ENCODE data around the gene ZNF609. TPM values are rescaled to one million over a fixed set of nuclear protein-coding genes. Genes with fewer than 3 reads are reported as not detected.

ZNF609 gene
- total RNA-seq, 1 donor = 20.6 TPM

GRCh38 chr15:64580696-64581407, 120.5 kb downstream of the ZNF609 start:
- Histone ChIP-seq H3K27me3 (ENCODE audit: insufficient read depth, low read length) (no peaks in the 10 kb centered on the region), H3K4me3 (ENCODE audit: insufficient read depth, low read length) (no peak overlapping the region), H2AFZ (ENCODE audit: low read length) (no peak overlapping the region), H3K36me3 (ENCODE audit: insufficient read depth, low read length) (no peaks in the 10 kb centered on the region), H3K4me1 (ENCODE audit: insufficient read depth, low read length) (peaks cover 11% of the 10 kb centered on the region), H3K79me2 (ENCODE audit: insufficient read depth, low read length) (peaks cover 63% of the 10 kb centered on the region), H3K9me3 (ENCODE audit: low read depth, low read length) (peaks cover 3% of the 10 kb centered on the region), H4K20me1 (ENCODE audit: insufficient read depth, low read length) (peaks cover 10% of the 10 kb centered on the region), H3K4me2 (ENCODE audit: insufficient read depth, low read length) (no peak overlapping the region), H3K27ac (ENCODE audit: low read depth, low read length) (no peak overlapping the region)
- no peak for TF ChIP-seq CTCF (IDR thresholded peaks at IDR 0.05; ENCODE audit: extremely low read depth, low read depth, low read length)
- DNase-seq (ENCODE audit: insufficient read length, low spot score, missing footprints) = no peak

GRCh38 chr15:64581408-64581761, 121.0 kb downstream of the ZNF609 start:
- peaks cover 64% of the 10 kb centered on the region for H3K79me2 ChIP-seq (ENCODE audit: insufficient read depth, low read length)

DNA sequence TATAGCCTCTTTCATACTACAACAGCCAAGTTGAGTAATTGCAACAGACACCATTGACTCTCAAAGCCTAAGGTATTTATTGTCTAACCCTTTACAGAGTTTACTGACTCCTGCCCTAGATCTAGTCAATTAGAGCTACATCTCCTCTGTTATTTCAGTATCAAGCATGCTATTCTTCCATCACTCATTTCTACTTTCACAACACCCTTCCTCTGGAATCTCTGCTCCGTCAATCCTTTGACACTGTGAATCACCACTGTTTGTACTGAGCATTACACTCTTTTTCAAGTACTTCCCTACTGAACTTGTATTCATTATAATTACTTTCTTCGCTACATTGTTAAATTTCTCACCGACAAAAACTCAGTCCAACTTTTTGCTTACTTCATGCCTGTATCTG, 121.8 kb downstream of the ZNF609 start:
- no peak for TF ChIP-seq CTCF (IDR thresholded peaks at IDR 0.05; ENCODE audit: extremely low read depth, low read depth, low read length)
- H2AFZ ChIP-seq (ENCODE audit: low read length) = no peak overlapping the region
- peaks cover 3% of the 10 kb centered on the region for H3K9me3 ChIP-seq (ENCODE audit: low read depth, low read length)
- peaks cover 11% of the 10 kb centered on the region for H3K4me1 ChIP-seq (ENCODE audit: insufficient read depth, low read length)
- no peaks in the 10 kb centered on the region for H3K36me3 ChIP-seq (ENCODE audit: insufficient read depth, low read length)
- peaks cover 17% of the 10 kb centered on the region for H4K20me1 ChIP-seq (ENCODE audit: insufficient read depth, low read length)
- H3K4me2 ChIP-seq (ENCODE audit: insufficient read depth, low read length) = no peak overlapping the region
- H3K27me3 ChIP-seq (ENCODE audit: insufficient read depth, low read length) = no peaks in the 10 kb centered on the region
- DNase-seq (ENCODE audit: insufficient read length, low spot score, missing footprints) = no peak
- H3K27ac ChIP-seq (ENCODE audit: low read depth, low read length) = no peak overlapping the region
- peaks cover 71% of the 10 kb centered on the region for H3K79me2 ChIP-seq (ENCODE audit: insufficient read depth, low read length)
- H3K4me3 ChIP-seq (ENCODE audit: insufficient read depth, low read length) = no peak overlapping the region

More at GRCh38 chr15:64581408-64581761, 121.0 kb downstream of the ZNF609 start:
- Histone ChIP-seq H4K20me1 (ENCODE audit: insufficient read depth, low read length) (peaks cover 12% of the 10 kb centered on the region), H3K36me3 (ENCODE audit: insufficient read depth, low read length) (no peaks in the 10 kb centered on the region), H3K4me3 (ENCODE audit: insufficient read depth, low read length) (no peak overlapping the region), H3K4me2 (ENCODE audit: insufficient read depth, low read length) (no peak overlapping the region), H3K27ac (ENCODE audit: low read depth, low read length) (no peak overlapping the region), H3K9me3 (ENCODE audit: low read depth, low read length) (peaks cover 3% of the 10 kb centered on the region), H3K27me3 (ENCODE audit: insufficient read depth, low read length) (no peaks in the 10 kb centered on the region), H2AFZ (ENCODE audit: low read length) (no peak overlapping the region), H3K4me1 (ENCODE audit: insufficient read depth, low read length) (peaks cover 11% of the 10 kb centered on the region)
- DNase-seq (ENCODE audit: insufficient read length, low spot score, missing footprints) = no peak
- no peak for TF ChIP-seq CTCF (IDR thresholded peaks at IDR 0.05; ENCODE audit: extremely low read depth, low read depth, low read length)

GRCh38 chr15:64583519-64583918, 123.1 kb downstream of the ZNF609 start:
- Histone ChIP-seq H3K4me1 (ENCODE audit: insufficient read depth, low read length) (peaks cover 11% of the 10 kb centered on the region), H3K79me2 (ENCODE audit: insufficient read depth, low read length) (peaks cover 74% of the 10 kb centered on the region), H3K27ac (ENCODE audit: low read depth, low read length) (no peak overlapping the region), H3K36me3 (ENCODE audit: insufficient read depth, low read length) (no peaks in the 10 kb centered on the region), H4K20me1 (ENCODE audit: insufficient read depth, low read length) (peaks cover 22% of the 10 kb centered on the region), H3K9me3 (ENCODE audit: low read depth, low read length) (peaks cover 3% of the 10 kb centered on the region), H3K27me3 (ENCODE audit: insufficient read depth, low read length) (no peaks in the 10 kb centered on the region), H2AFZ (ENCODE audit: low read length) (no peak overlapping the region), H3K4me2 (ENCODE audit: insufficient read depth, low read length) (no peak overlapping the region), H3K4me3 (ENCODE audit: insufficient read depth, low read length) (no peak overlapping the region)
- no peak for DNase-seq (ENCODE audit: insufficient read length, low spot score, missing footprints)
- TF ChIP-seq CTCF (IDR thresholded peaks at IDR 0.05; ENCODE audit: extremely low read depth, low read depth, low read length) = no peak

Data from osteoblast (primary cell).